ENCODE measurements around the gene UGT1A4. TPM values are rescaled to one million over a fixed set of nuclear protein-coding genes. Genes with fewer than 3 reads are reported as not detected.

The UGT1A4 gene
- total RNA-seq, 5 donors from 2014 or later (not counting 1 experiment from before 2014, with no cell fraction given) = not detected

DNA sequence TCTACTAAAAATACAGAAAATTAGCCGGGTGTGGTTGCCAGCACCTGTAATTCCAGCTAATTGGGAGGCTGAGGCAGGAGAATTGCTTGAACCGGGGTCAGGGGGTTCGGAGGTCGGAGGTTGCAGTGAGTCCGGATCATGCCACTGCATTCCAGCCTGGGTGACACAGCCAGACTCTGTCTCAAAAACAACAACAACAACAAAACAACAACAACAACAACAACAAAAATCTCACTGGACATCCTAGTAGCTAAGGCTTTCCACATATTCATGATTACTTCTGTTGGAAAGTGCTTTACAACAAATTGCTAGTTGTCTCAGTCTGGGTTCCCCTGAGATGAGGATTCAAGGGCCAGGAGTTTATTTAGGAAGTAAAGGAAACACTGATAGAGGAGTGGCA lies 55.3 kb downstream of the UGT1A4 start:
- ChIA-PET POLR2A (no interaction called here), CTCF (no interaction called here)
- H3K9me3 Mint-ChIP-seq = peaks cover 3 to 13% (median 7%) of the 10 kb centered on the region in 3 donors
- WGBS (ENCODE audit: insufficient coverage) = 85% methylated on average over 5 of the region's 5 CpGs
- peaks cover 16 to 25% of the 10 kb centered on the region in 2 donors for H3K27me3 Mint-ChIP-seq
- DNase-seq = no peak
- no peak overlapping the region for H3K27ac Mint-ChIP-seq
- no peaks in the 10 kb centered on the region for H3K4me1 Mint-ChIP-seq
- Histone ChIP-seq H3K4me3 (ENCODE audit: control insufficient read depth in 1 of 2, extremely low read depth in 1 of 2, low read length in 1 of 2) (no peak overlapping the region), H3K36me3 (ENCODE audit: control insufficient read depth in 2 of 2, extremely low read depth in 1 of 2, insufficient read depth in 1 of 2, low read length in 1 of 2) (no peaks in the 10 kb centered on the region), H3K9me3 (no peaks in the 10 kb centered on the region), H3K4me1 (ENCODE audit: control insufficient read depth in 1 of 2, extremely low read depth in 1 of 2, insufficient read depth in 2 of 2, low read length in 2 of 2) (no peaks in the 10 kb centered on the region), H3K27me3 (replicated peaks in 1 of 2; ENCODE audit: control insufficient read depth in 2 of 2, extremely low read depth in 1 of 2, insufficient read depth in 2 of 2, low read length in 1 of 2) (peaks cover 0 to 20% of the 10 kb centered on the region in 2 experiments), H3K27ac (ENCODE audit: low read length) (no peak overlapping the region)
- no peaks in the 10 kb centered on the region for H3K36me3 Mint-ChIP-seq
- no peak overlapping the region for H3K4me3 Mint-ChIP-seq
- ATAC-seq (replicated peaks in 1 of 4) = no peak

DNA sequence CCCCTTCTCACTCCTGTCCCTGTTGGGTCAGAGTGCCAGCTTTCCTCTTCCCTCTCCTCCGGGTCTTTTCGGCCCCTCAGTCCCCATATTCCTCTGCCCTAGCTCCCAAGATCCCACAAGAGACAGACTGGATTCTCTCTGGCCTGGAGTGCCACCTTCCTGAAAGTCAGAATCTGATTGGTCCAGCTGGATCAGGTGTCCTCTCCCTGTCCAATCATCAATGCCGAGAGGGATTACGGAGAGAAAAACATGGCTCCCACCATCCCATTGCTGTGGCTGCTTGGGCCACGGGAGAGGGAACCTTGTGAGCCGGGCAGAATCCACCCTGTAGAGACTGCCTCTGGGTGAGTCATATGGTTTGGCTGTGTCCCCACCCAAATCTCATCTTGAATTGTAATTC lies 56.9 kb downstream of the UGT1A4 start:
- no peaks in the 10 kb centered on the region for H3K4me1 Mint-ChIP-seq
- H3K27ac Mint-ChIP-seq = no peak overlapping the region
- no peaks in the 10 kb centered on the region for H3K36me3 Mint-ChIP-seq
- Histone ChIP-seq H3K9me3 (no peaks in the 10 kb centered on the region), H3K4me1 (ENCODE audit: control insufficient read depth in 1 of 2, extremely low read depth in 1 of 2, insufficient read depth in 2 of 2, low read length in 2 of 2) (no peaks in the 10 kb centered on the region), H3K27ac (ENCODE audit: low read length) (no peak overlapping the region), H3K36me3 (ENCODE audit: control insufficient read depth in 2 of 2, extremely low read depth in 1 of 2, insufficient read depth in 1 of 2, low read length in 1 of 2) (no peaks in the 10 kb centered on the region), H3K4me3 (ENCODE audit: control insufficient read depth in 1 of 2, extremely low read depth in 1 of 2, low read length in 1 of 2) (no peak overlapping the region), H3K27me3 (replicated peaks in 1 of 2; ENCODE audit: control insufficient read depth in 2 of 2, extremely low read depth in 1 of 2, insufficient read depth in 2 of 2, low read length in 1 of 2) (peaks cover 0 to 24% of the 10 kb centered on the region in 2 experiments)
- 87% methylated on average over 2 of the region's 6 CpGs for WGBS (ENCODE audit: insufficient coverage)
- peaks cover 23 to 26% of the 10 kb centered on the region in 2 donors for H3K27me3 Mint-ChIP-seq
- no peak overlapping the region for H3K4me3 Mint-ChIP-seq
- ChIA-PET POLR2A (no interaction called here), CTCF (no interaction called here)
- no peak for DNase-seq
- no peak for ATAC-seq (replicated peaks in 1 of 4)
- H3K9me3 Mint-ChIP-seq = peaks cover 3 to 13% (median 7%) of the 10 kb centered on the region in 3 donors

DNA sequence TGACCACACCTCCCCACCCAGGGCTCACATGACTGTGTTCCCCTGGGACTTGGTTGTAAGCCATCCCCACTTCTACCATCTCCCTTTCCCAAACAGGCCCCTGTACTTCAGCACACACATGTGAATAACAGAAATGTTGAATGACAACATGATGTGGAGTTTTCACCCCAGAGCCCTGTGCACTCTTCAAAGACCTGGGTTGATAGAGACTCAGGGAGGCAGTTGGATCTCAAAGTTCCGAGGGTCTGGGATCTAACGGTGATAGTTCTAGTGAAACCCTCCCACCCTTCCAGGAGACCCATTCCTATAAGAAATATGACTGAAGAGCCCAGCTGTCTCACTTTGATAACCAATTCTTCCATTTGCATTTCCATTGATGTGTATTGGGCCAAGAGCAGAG lies 59.5 kb downstream of the UGT1A4 start, which contains the start of gene MROH2A:
MROH2A (plus strand) TSS at position 301 of the 400 bp plus-strand sequence. CDS start 1,029 bp downstream, outside the sequence.
- Histone ChIP-seq H3K4me3 (ENCODE audit: control insufficient read depth in 1 of 2, extremely low read depth in 1 of 2, low read length in 1 of 2) (no peak within 1 kb of the TSS), H3K27me3 (replicated peaks in 1 of 2; ENCODE audit: control insufficient read depth in 2 of 2, extremely low read depth in 1 of 2, insufficient read depth in 2 of 2, low read length in 1 of 2) (peaks cover 0 to 22% of the 10 kb centered on the region in 2 experiments), H3K27ac (ENCODE audit: low read length) (no peak within 1 kb of the TSS), H3K36me3 (ENCODE audit: control insufficient read depth in 2 of 2, extremely low read depth in 1 of 2, insufficient read depth in 1 of 2, low read length in 1 of 2) (no peaks in the 10 kb centered on the region), H3K9me3 (no peaks in the 10 kb centered on the region), H3K4me1 (ENCODE audit: control insufficient read depth in 1 of 2, extremely low read depth in 1 of 2, insufficient read depth in 2 of 2, low read length in 2 of 2) (no peaks in the 10 kb centered on the region)
- POLR2A ChIA-PET = no interaction called here
- peaks cover 3 to 13% (median 7%) of the 10 kb centered on the region in 3 donors for H3K9me3 Mint-ChIP-seq
- ATAC-seq (replicated peaks in 1 of 4) (no peak), DNase-seq (no peak)
- H3K27ac Mint-ChIP-seq = no peak within 1 kb of the TSS
- no CpG with 5 or more reads among the region's 2 CpGs for WGBS (ENCODE audit: insufficient coverage)
- no peaks in the 10 kb centered on the region for H3K4me1 Mint-ChIP-seq
- CTCF ChIA-PET = no interaction called here
- no peaks in the 10 kb centered on the region for H3K36me3 Mint-ChIP-seq
- H3K4me3 Mint-ChIP-seq = no peak within 1 kb of the TSS
- H3K27me3 Mint-ChIP-seq = peaks cover 24 to 32% of the 10 kb centered on the region in 2 donors

DNA sequence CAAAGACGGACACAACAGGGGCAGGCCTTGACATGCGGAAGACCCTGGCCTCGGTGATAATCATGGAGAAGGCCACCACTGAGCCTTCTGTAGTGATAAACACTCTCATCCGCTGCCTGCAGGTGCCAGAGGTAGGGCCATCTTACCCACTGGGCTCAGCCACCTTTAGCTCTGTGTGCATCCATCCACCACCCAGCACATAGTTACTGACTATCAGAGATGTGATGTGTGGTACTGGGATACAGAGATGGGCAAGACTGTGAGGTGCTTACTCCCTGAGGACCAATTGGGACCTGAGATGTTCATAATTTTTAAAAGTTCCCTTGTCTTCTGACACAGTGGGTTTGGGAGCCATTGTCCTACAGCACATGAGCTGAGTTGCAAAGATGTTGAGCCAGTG lies 61.2 kb downstream of the UGT1A4 start:
- no peaks in the 10 kb centered on the region for H3K36me3 Mint-ChIP-seq
- H3K4me1 Mint-ChIP-seq = no peaks in the 10 kb centered on the region
- no peak for DNase-seq
- no peaks in the 10 kb centered on the region for H3K9me3 ChIP-seq
- no peak overlapping the region for H3K27ac ChIP-seq (ENCODE audit: low read length)
- H3K27me3 Mint-ChIP-seq = peaks cover 29 to 37% of the 10 kb centered on the region in 2 donors
- H3K36me3 ChIP-seq (ENCODE audit: control insufficient read depth in 2 of 2, extremely low read depth in 1 of 2, insufficient read depth in 1 of 2, low read length in 1 of 2) = no peaks in the 10 kb centered on the region
- ATAC-seq (replicated peaks in 1 of 4) = no peak
- ChIA-PET CTCF (interaction anchor here in 1 of 2 donors (0.6 kb wide), 1 partner anchor 1354 kb away, joined by 3 read pairs; no protein-coding TSS in a partner anchor), POLR2A (no interaction called here)
- H3K27me3 ChIP-seq (replicated peaks in 1 of 2; ENCODE audit: control insufficient read depth in 2 of 2, extremely low read depth in 1 of 2, insufficient read depth in 2 of 2, low read length in 1 of 2) = peaks cover 0 to 26% of the 10 kb centered on the region in 2 experiments
- no peak overlapping the region for H3K4me3 ChIP-seq (ENCODE audit: control insufficient read depth in 1 of 2, extremely low read depth in 1 of 2, low read length in 1 of 2)
- H3K4me1 ChIP-seq (ENCODE audit: control insufficient read depth in 1 of 2, extremely low read depth in 1 of 2, insufficient read depth in 2 of 2, low read length in 2 of 2) = no peaks in the 10 kb centered on the region
- H3K9me3 Mint-ChIP-seq = peaks cover 3 to 13% (median 7%) of the 10 kb centered on the region in 3 donors
- no peak overlapping the region for H3K27ac Mint-ChIP-seq
- no peak overlapping the region for H3K4me3 Mint-ChIP-seq
- WGBS (ENCODE audit: insufficient coverage) = 71% methylated on average over 3 of the region's 4 CpGs

DNA sequence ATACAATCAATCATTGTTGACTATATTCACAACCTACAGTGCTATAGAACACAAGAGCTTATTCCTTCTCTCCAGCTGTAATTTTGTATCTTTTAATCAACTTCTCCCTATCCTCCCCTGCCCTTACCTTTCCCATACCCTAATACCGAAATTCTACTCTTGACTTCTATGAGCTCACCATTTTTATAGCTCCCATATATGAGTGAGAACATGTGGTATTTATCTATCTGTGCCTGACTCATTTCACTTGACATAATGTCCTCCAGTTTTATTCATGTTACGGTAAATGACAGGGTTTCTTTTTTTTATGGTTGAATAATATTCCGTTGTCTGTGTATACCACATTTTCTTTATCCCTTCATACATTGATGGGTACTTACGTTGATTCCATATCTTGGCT lies 62.2 kb downstream of the UGT1A4 start:
- H3K9me3 Mint-ChIP-seq = peaks cover 3 to 7% (median 6%) of the 10 kb centered on the region in 3 donors
- Histone ChIP-seq H3K27me3 (replicated peaks in 1 of 2; ENCODE audit: control insufficient read depth in 2 of 2, extremely low read depth in 1 of 2, insufficient read depth in 2 of 2, low read length in 1 of 2) (peaks cover 0 to 26% of the 10 kb centered on the region in 2 experiments), H3K9me3 (no peaks in the 10 kb centered on the region), H3K27ac (ENCODE audit: low read length) (no peak overlapping the region), H3K4me1 (ENCODE audit: control insufficient read depth in 1 of 2, extremely low read depth in 1 of 2, insufficient read depth in 2 of 2, low read length in 2 of 2) (no peaks in the 10 kb centered on the region), H3K4me3 (ENCODE audit: control insufficient read depth in 1 of 2, extremely low read depth in 1 of 2, low read length in 1 of 2) (no peak overlapping the region), H3K36me3 (ENCODE audit: control insufficient read depth in 2 of 2, extremely low read depth in 1 of 2, insufficient read depth in 1 of 2, low read length in 1 of 2) (no peaks in the 10 kb centered on the region)
- no peak overlapping the region for H3K4me3 Mint-ChIP-seq
- no peak for DNase-seq
- H3K36me3 Mint-ChIP-seq = peaks cover 3% of the 10 kb centered on the region
- H3K4me1 Mint-ChIP-seq = no peaks in the 10 kb centered on the region
- H3K27me3 Mint-ChIP-seq = peaks cover 27 to 32% of the 10 kb centered on the region in 2 donors
- CTCF ChIA-PET = no interaction called here
- no peak overlapping the region for H3K27ac Mint-ChIP-seq
- POLR2A ChIA-PET = interaction anchor here in 1 of 2 donors (0.5 kb wide), 1 partner anchor 10 kb away, joined by 3 read pairs; no protein-coding TSS in a partner anchor
- no CpG with 5 or more reads among the region's 4 CpGs for WGBS (ENCODE audit: insufficient coverage)
- ATAC-seq (replicated peaks in 1 of 4) = no peak

DNA sequence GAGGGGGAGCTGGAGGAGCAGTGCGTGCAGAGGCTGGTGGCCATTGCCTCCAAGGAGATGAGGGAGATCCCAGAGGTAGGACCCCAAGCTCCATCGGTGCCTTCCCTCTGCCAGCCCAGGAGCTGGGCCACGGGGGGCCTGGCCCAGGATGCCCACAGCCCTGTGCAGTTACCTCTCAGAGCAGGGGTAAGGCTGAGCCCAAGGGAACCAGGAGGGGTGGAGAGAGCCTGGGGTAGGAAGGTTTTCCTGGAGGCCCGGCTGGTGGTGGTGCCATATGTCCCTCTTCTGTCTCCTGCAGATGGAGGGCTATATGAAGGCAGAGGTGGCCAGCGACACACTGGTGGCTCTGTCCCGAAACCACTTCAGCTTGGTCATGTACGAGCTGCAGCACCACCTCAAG lies 71.0 kb downstream of the UGT1A4 start:
- 92% methylated on average over 5 of the region's 7 CpGs for WGBS (ENCODE audit: insufficient coverage)
- no peak overlapping the region for H3K27ac Mint-ChIP-seq
- ChIA-PET CTCF (no interaction called here), POLR2A (no interaction called here)
- Histone ChIP-seq H3K9me3 (no peaks in the 10 kb centered on the region), H3K27me3 (replicated peaks in 1 of 2; ENCODE audit: control insufficient read depth in 2 of 2, extremely low read depth in 1 of 2, insufficient read depth in 2 of 2, low read length in 1 of 2) (peaks cover 0 to 16% of the 10 kb centered on the region in 2 experiments), H3K4me3 (ENCODE audit: control insufficient read depth in 1 of 2, extremely low read depth in 1 of 2, low read length in 1 of 2) (no peak overlapping the region), H3K27ac (ENCODE audit: low read length) (no peak overlapping the region), H3K36me3 (ENCODE audit: control insufficient read depth in 2 of 2, extremely low read depth in 1 of 2, insufficient read depth in 1 of 2, low read length in 1 of 2) (no peaks in the 10 kb centered on the region), H3K4me1 (ENCODE audit: control insufficient read depth in 1 of 2, extremely low read depth in 1 of 2, insufficient read depth in 2 of 2, low read length in 2 of 2) (no peaks in the 10 kb centered on the region)
- peaks cover 9 to 18% of the 10 kb centered on the region in 2 donors for H3K27me3 Mint-ChIP-seq
- peaks cover 3% of the 10 kb centered on the region for H3K36me3 Mint-ChIP-seq
- peaks cover 0 to 6% (median 5%) of the 10 kb centered on the region in 3 donors for H3K9me3 Mint-ChIP-seq
- ATAC-seq (replicated peaks in 1 of 4) = no peak
- no peaks in the 10 kb centered on the region for H3K4me1 Mint-ChIP-seq
- no peak overlapping the region for H3K4me3 Mint-ChIP-seq
- no peak for DNase-seq
